ENCODE measurements around the gene ZEB2. TPM values are rescaled to one million over a fixed set of nuclear protein-coding genes. Genes with fewer than 3 reads are reported as not detected.
A peak's percentile ranks its signal among the peaks of the same experiment; 100 is the strongest.

ZEB2 gene
- total and polyA plus RNA-seq, 7 experiments from 2014 or later: 0.26 to 534 (median 4.6) TPM

GRCh38 chr2:144511226-144511810 is 8.6 kb downstream of the ZEB2 start:
- no peaks in the 10 kb centered on the region for H3K36me3 Mint-ChIP-seq
- POLR2A ChIA-PET: interaction anchor here (0.7 kb wide), 1 partner anchor 360 kb away, joined by 4 read pairs; no protein-coding TSS in a partner anchor
- Histone ChIP-seq H3K9me3 (ENCODE audit: control insufficient read depth in 2 of 3, low read length in 3 of 3) (no peaks in the 10 kb centered on the region), H3K36me3 (ENCODE audit: control insufficient read depth in 2 of 3, insufficient read depth in 3 of 3, low read length in 3 of 3) (no peaks in the 10 kb centered on the region), H3K4me1 (ENCODE audit: control insufficient read depth in 2 of 2, insufficient read depth in 2 of 2, low read length in 2 of 2) (peaks cover 2 to 40% of the 10 kb centered on the region in 2 donors), H3K4me3 (ENCODE audit: low read length) (no peak overlapping the region), H3K27me3 (ENCODE audit: control insufficient read depth in 2 of 2, insufficient read depth in 2 of 2, low read length in 2 of 2) (no peaks in the 10 kb centered on the region), H3K27ac (ENCODE audit: low read depth, low read length) (no peak overlapping the region)
- CTCF ChIA-PET: no interaction called here
- H3K27me3 Mint-ChIP-seq: peaks cover 49 to 77% (median 62%) of the 10 kb centered on the region in 5 donors
- no peak for DNase-seq
- intact Hi-C loops (cut with micrococcal nuclease): loop anchor here in 1 of 2 donors (10.0 kb wide), 1 partner anchor 1477 kb away; no protein-coding TSS in a partner anchor
- H3K4me3 Mint-ChIP-seq: peak overlapping the region in 1 of 10 donors; percentile 75
- no peak for ATAC-seq
- H3K27ac Mint-ChIP-seq: no peak overlapping the region
- H3K4me1 Mint-ChIP-seq: peaks cover 0 to 24% (median 12%) of the 10 kb centered on the region in 7 donors
- no peaks in the 10 kb centered on the region for H3K9me3 Mint-ChIP-seq

GRCh38 chr2:144510294-144510991 is 9.5 kb downstream of the ZEB2 start:
- ATAC-seq (peak; percentile 69), DNase-seq (no peak)
- H3K9me3 ChIP-seq (ENCODE audit: control insufficient read depth in 2 of 3, low read length in 3 of 3): no peaks in the 10 kb centered on the region
- Mint-ChIP-seq H3K27ac (peak overlapping the region in 2 of 9 donors; percentile 45 to 76), H3K4me1 (peaks cover 0 to 19% (median 5%) of the 10 kb centered on the region in 7 donors), H3K9me3 (no peaks in the 10 kb centered on the region), H3K4me3 (peak overlapping the region in 1 of 10 donors; percentile 75), H3K36me3 (no peaks in the 10 kb centered on the region), H3K27me3 (peaks cover 43 to 74% (median 59%) of the 10 kb centered on the region in 5 donors)
- peaks cover 0 to 43% of the 10 kb centered on the region in 2 donors for H3K4me1 ChIP-seq (ENCODE audit: control insufficient read depth in 2 of 2, insufficient read depth in 2 of 2, low read length in 2 of 2)
- POLR2A ChIA-PET: interaction anchor here (0.7 kb wide), 1 partner anchor 359 kb away, joined by 4 read pairs; no protein-coding TSS in a partner anchor
- H3K27ac ChIP-seq (ENCODE audit: low read depth, low read length): no peak overlapping the region
- no peaks in the 10 kb centered on the region for H3K27me3 ChIP-seq (ENCODE audit: control insufficient read depth in 2 of 2, insufficient read depth in 2 of 2, low read length in 2 of 2)
- intact Hi-C loops (cut with micrococcal nuclease): loop anchor here in 1 of 2 donors (10.0 kb wide), 1 partner anchor 1476 kb away; no protein-coding TSS in a partner anchor
- H3K4me3 ChIP-seq (ENCODE audit: low read length): no peak overlapping the region
- CTCF ChIA-PET: no interaction called here
- no peaks in the 10 kb centered on the region for H3K36me3 ChIP-seq (ENCODE audit: control insufficient read depth in 2 of 3, insufficient read depth in 3 of 3, low read length in 3 of 3)

- DNase-seq (no peak), ATAC-seq (no peak)
- intact Hi-C loops (cut with micrococcal nuclease): loop anchor here in 1 of 2 donors (10.0 kb wide), 1 partner anchor 1475 kb away; no protein-coding TSS in a partner anchor
- no peak overlapping the region for H3K27ac Mint-ChIP-seq
- H3K36me3 Mint-ChIP-seq: no peaks in the 10 kb centered on the region
- H3K4me3 Mint-ChIP-seq: no peak overlapping the region
- Histone ChIP-seq H3K27ac (ENCODE audit: low read depth, low read length) (no peak overlapping the region), H3K4me1 (ENCODE audit: control insufficient read depth in 2 of 2, insufficient read depth in 2 of 2, low read length in 2 of 2) (peaks cover 0 to 43% of the 10 kb centered on the region in 2 donors), H3K9me3 (ENCODE audit: control insufficient read depth in 2 of 3, low read length in 3 of 3) (no peaks in the 10 kb centered on the region), H3K4me3 (ENCODE audit: low read length) (no peak overlapping the region), H3K36me3 (ENCODE audit: control insufficient read depth in 2 of 3, insufficient read depth in 3 of 3, low read length in 3 of 3) (no peaks in the 10 kb centered on the region), H3K27me3 (ENCODE audit: control insufficient read depth in 2 of 2, insufficient read depth in 2 of 2, low read length in 2 of 2) (no peaks in the 10 kb centered on the region)
- peaks cover 0 to 15% (median 0%) of the 10 kb centered on the region in 7 donors for H3K4me1 Mint-ChIP-seq
- ChIA-PET POLR2A (no interaction called here), CTCF (no interaction called here)
- no peaks in the 10 kb centered on the region for H3K9me3 Mint-ChIP-seq
- H3K27me3 Mint-ChIP-seq: peaks cover 38 to 74% (median 57%) of the 10 kb centered on the region in 5 donors
Measured at GRCh38 chr2:144509879-144510221, 10.1 kb downstream of the ZEB2 start.

GRCh38 chr2:144509001-144509878 is 10.7 kb downstream of the ZEB2 start:
- Histone ChIP-seq H3K27ac (ENCODE audit: low read depth, low read length) (no peak overlapping the region), H3K9me3 (ENCODE audit: control insufficient read depth in 2 of 3, low read length in 3 of 3) (no peaks in the 10 kb centered on the region), H3K36me3 (ENCODE audit: control insufficient read depth in 2 of 3, insufficient read depth in 3 of 3, low read length in 3 of 3) (no peaks in the 10 kb centered on the region), H3K4me3 (ENCODE audit: low read length) (no peak overlapping the region), H3K4me1 (ENCODE audit: control insufficient read depth in 2 of 2, insufficient read depth in 2 of 2, low read length in 2 of 2) (peaks cover 0 to 45% of the 10 kb centered on the region in 2 donors), H3K27me3 (ENCODE audit: control insufficient read depth in 2 of 2, insufficient read depth in 2 of 2, low read length in 2 of 2) (no peaks in the 10 kb centered on the region)
- POLR2A ChIA-PET: no interaction called here
- H3K4me1 Mint-ChIP-seq: peaks cover 0 to 15% (median 0%) of the 10 kb centered on the region in 7 donors
- CTCF ChIA-PET: interaction anchor here (0.7 kb wide), 1 partner anchor 456 kb away, joined by 4 read pairs; no protein-coding TSS in a partner anchor
- H3K27me3 Mint-ChIP-seq: peaks cover 36 to 71% (median 60%) of the 10 kb centered on the region in 5 donors
- peak overlapping the region in 1 of 10 donors; percentile 19 for H3K4me3 Mint-ChIP-seq
- DNase-seq (no peak), ATAC-seq (no peak)
- H3K27ac Mint-ChIP-seq: no peak overlapping the region
- no peaks in the 10 kb centered on the region for H3K36me3 Mint-ChIP-seq
- H3K9me3 Mint-ChIP-seq: no peaks in the 10 kb centered on the region
- intact Hi-C loops (cut with micrococcal nuclease): no loop called here

- DNase-seq: no peak
- Histone ChIP-seq H3K27ac (ENCODE audit: low read depth, low read length) (no peak overlapping the region), H3K27me3 (ENCODE audit: control insufficient read depth in 2 of 2, insufficient read depth in 2 of 2, low read length in 2 of 2) (no peaks in the 10 kb centered on the region), H3K4me1 (ENCODE audit: control insufficient read depth in 2 of 2, insufficient read depth in 2 of 2, low read length in 2 of 2) (peaks cover 0 to 45% of the 10 kb centered on the region in 2 donors), H3K36me3 (ENCODE audit: control insufficient read depth in 2 of 3, insufficient read depth in 3 of 3, low read length in 3 of 3) (no peaks in the 10 kb centered on the region), H3K4me3 (ENCODE audit: low read length) (no peak overlapping the region), H3K9me3 (ENCODE audit: control insufficient read depth in 2 of 3, low read length in 3 of 3) (no peaks in the 10 kb centered on the region)
- Mint-ChIP-seq H3K4me3 (peak overlapping the region in 1 of 10 donors; percentile 34), H3K27me3 (peaks cover 27 to 69% (median 53%) of the 10 kb centered on the region in 5 donors), H3K27ac (peak overlapping the region in 1 of 9 donors; percentile 23), H3K9me3 (no peaks in the 10 kb centered on the region), H3K36me3 (no peaks in the 10 kb centered on the region), H3K4me1 (peaks cover 0 to 18% (median 0%) of the 10 kb centered on the region in 7 donors)
- ATAC-seq: peak; percentile 62
- CTCF ChIA-PET: interaction anchor here (0.7 kb wide), 1 partner anchor 457 kb away, joined by 4 read pairs; no protein-coding TSS in a partner anchor
- POLR2A ChIA-PET: no interaction called here
- intact Hi-C loops (cut with micrococcal nuclease): no loop called here
Measured at GRCh38 chr2:144508172-144508851, 11.6 kb downstream of the ZEB2 start.
